ENCODE measurements around the gene SSTR1. TPM values are rescaled to one million over a fixed set of nuclear protein-coding genes. Genes with fewer than 3 reads are reported as not detected.

The SSTR1 gene
- total and polyA plus RNA-seq, 11 donors: 0.12 to 2.6 (median 0.53) TPM

GRCh38 chr14:38226366-38226765, 18.7 kb downstream of the SSTR1 start:
- 67 to 77% (median 71%) methylated on average over 3 of the region's 3 CpGs for WGBS, 4 donors
- Histone ChIP-seq H3K36me3 (no peaks in the 10 kb centered on the region), H3K27me3 (no peaks in the 10 kb centered on the region), H3K27ac (no peak overlapping the region), H3K4me3 (no peak overlapping the region), H3K9me3 (no peaks in the 10 kb centered on the region), H3K4me1 (no peaks in the 10 kb centered on the region)
- ATAC-seq (no peak), DNase-seq (no peak)
- no peak for TF ChIP-seq CTCF (IDR thresholded peaks at IDR 0.05)
- no peak for TF ChIP-seq POLR2A (IDR thresholded peaks at IDR 0.05)
- intact Hi-C loops (cut with DNase I): no loop called here

GRCh38 chr14:38233218-38233617, 25.5 kb downstream of the SSTR1 start:
- no peaks in the 10 kb centered on the region for H3K9me3 ChIP-seq
- no peaks in the 10 kb centered on the region for H3K27me3 ChIP-seq
- no peak overlapping the region for H3K4me3 ChIP-seq
- intact Hi-C loops (cut with DNase I): no loop called here
- H3K27ac ChIP-seq: no peak overlapping the region
- ATAC-seq (no peak), DNase-seq (no peak)
- TF ChIP-seq POLR2A (IDR thresholded peaks at IDR 0.05) (no peak), CTCF (IDR thresholded peaks at IDR 0.05) (no peak)
- WGBS, 4 donors: 71 to 78% (median 76%) methylated on average over 5 of the region's 5 CpGs
- H3K4me1 ChIP-seq: no peaks in the 10 kb centered on the region
- H3K36me3 ChIP-seq: no peaks in the 10 kb centered on the region

GRCh38 chr14:38238332-38238731, 30.6 kb downstream of the SSTR1 start:
- Histone ChIP-seq H3K27ac (no peak overlapping the region), H3K36me3 (no peaks in the 10 kb centered on the region), H3K9me3 (no peaks in the 10 kb centered on the region), H3K27me3 (no peaks in the 10 kb centered on the region), H3K4me1 (no peaks in the 10 kb centered on the region), H3K4me3 (no peak overlapping the region)
- intact Hi-C loops (cut with DNase I): no loop called here
- ATAC-seq (no peak), DNase-seq (no peak)
- TF ChIP-seq POLR2A (IDR thresholded peaks at IDR 0.05) (no peak), CTCF (IDR thresholded peaks at IDR 0.05) (no peak)
- 50 to 94% (median 83%) methylated on average over 1 of the region's 1 CpG for WGBS, 4 donors

GRCh38 chr14:38238878-38239277, 31.2 kb downstream of the SSTR1 start:
- Histone ChIP-seq H3K36me3 (no peaks in the 10 kb centered on the region), H3K27ac (no peak overlapping the region), H3K27me3 (no peaks in the 10 kb centered on the region), H3K4me3 (no peak overlapping the region), H3K9me3 (no peaks in the 10 kb centered on the region), H3K4me1 (no peaks in the 10 kb centered on the region)
- TF ChIP-seq CTCF (IDR thresholded peaks at IDR 0.05) (no peak), POLR2A (IDR thresholded peaks at IDR 0.05) (no peak)
- ATAC-seq (no peak), DNase-seq (no peak)
- intact Hi-C loops (cut with DNase I): no loop called here
